MG63 (cell line): Measurements from ENCODE around the gene EWSR1. TPM values are rescaled to one million over a fixed set of nuclear protein-coding genes. Genes with fewer than 3 reads are reported as not detected.
"Not testable (repeated sequence)": the region's sequence is repeated elsewhere in the genome, so short reads cannot be mapped to it uniquely, and the experiment has no call there.

Experiments
- DNase-seq: peaks from one replicate; pipeline ENCODE4 v3.0.0-alpha.2; 2020
- H3K27me3 ChIP-seq: fragments of 250-450 bp; sonication (Bioruptor Pico); 2 replicates; pipeline ENCODE4 v1.5.1; 2020; ENCODE audit warnings: mild to moderate bottlenecking, moderate library complexity
- H3K36me3 ChIP-seq: fragments of 250-450 bp; sonication (Bioruptor Pico); 2 replicates; pipeline ENCODE4 v1.5.1; 2020; ENCODE audit warnings: mild to moderate bottlenecking, moderate library complexity
- H3K4me3 ChIP-seq: fragments of 250-450 bp; sonication (Bioruptor Pico); 2 replicates; pipeline ENCODE4 v1.5.1; 2020; ENCODE audit warnings: mild to moderate bottlenecking, moderate library complexity
- H3K9me3 ChIP-seq: fragments of 250-450 bp; sonication (Bioruptor Pico); 2 replicates; pipeline ENCODE4 v1.5.1; 2020; ENCODE audit warnings: mild to moderate bottlenecking, moderate library complexity
- total RNA-seq: library from RNA; depleted of rRNA; stranded (reverse); fragments of >200 nt; shearing (Covaris generic); gene quantifications from 2 replicates; pipeline ENCODE4 v1.2.3, GENCODE V29; 2014; ENCODE audit warnings: low replicate concordance

The EWSR1 gene
- total RNA-seq, 1 experiment from 2014 or later, result 149 TPM

- Histone ChIP-seq H3K4me3 (no peak overlapping the region), H3K36me3 (peaks cover 8% of the 10 kb centered on the region), H3K27me3 (no peaks in the 10 kb centered on the region), H3K9me3 (no peaks in the 10 kb centered on the region)
- no peak for DNase-seq
These were observed 66.1 kb downstream of the EWSR1 start for GRCh38 chr22:29334148-29334547.

GRCh38 chr22:29334696-29335344, 66.8 kb downstream of the EWSR1 start:
- DNase-seq, result no peak
- H3K9me3 ChIP-seq, result no peaks in the 10 kb centered on the region
- no peak overlapping the region for H3K4me3 ChIP-seq
- H3K36me3 ChIP-seq, result peaks cover 14% of the 10 kb centered on the region
- H3K27me3 ChIP-seq, result no peaks in the 10 kb centered on the region

- DNase-seq, result no peak
- Histone ChIP-seq H3K4me3 (no peak overlapping the region), H3K9me3 (no peaks in the 10 kb centered on the region), H3K36me3 (peaks cover 22% of the 10 kb centered on the region), H3K27me3 (no peaks in the 10 kb centered on the region)
These were observed 67.6 kb downstream of the EWSR1 start for GRCh38 chr22:29335656-29336055.

GRCh38 chr22:29336751-29337490, 68.9 kb downstream of the EWSR1 start:
- peaks cover 32% of the 10 kb centered on the region for H3K36me3 ChIP-seq
- peak; percentile 38 for DNase-seq
- H3K9me3 ChIP-seq, result no peaks in the 10 kb centered on the region
- no peak overlapping the region for H3K4me3 ChIP-seq
- no peaks in the 10 kb centered on the region for H3K27me3 ChIP-seq

- Histone ChIP-seq H3K27me3 (no peaks in the 10 kb centered on the region), H3K4me3 (no peak overlapping the region), H3K9me3 (no peaks in the 10 kb centered on the region), H3K36me3 (peaks cover 35% of the 10 kb centered on the region)
- no peak for DNase-seq
These were observed 69.7 kb downstream of the EWSR1 start for GRCh38 chr22:29337631-29338284.

GRCh38 chr22:29338398-29338797, 70.3 kb downstream of the EWSR1 start:
- no peak for DNase-seq
- Histone ChIP-seq H3K4me3 (no peak overlapping the region), H3K9me3 (no peaks in the 10 kb centered on the region), H3K27me3 (no peaks in the 10 kb centered on the region), H3K36me3 (peaks cover 38% of the 10 kb centered on the region)

GRCh38 chr22:29339381-29340235, 71.5 kb downstream of the EWSR1 start:
- Histone ChIP-seq H3K4me3 (no peak overlapping the region), H3K27me3 (no peaks in the 10 kb centered on the region), H3K9me3 (no peaks in the 10 kb centered on the region), H3K36me3 (peaks cover 43% of the 10 kb centered on the region)
- peak; percentile 67 for DNase-seq

- Histone ChIP-seq H3K36me3 (peaks cover 46% of the 10 kb centered on the region), H3K4me3 (no peak overlapping the region)
- no peak for DNase-seq
These were observed 72.5 kb downstream of the EWSR1 start for GRCh38 chr22:29340566-29340965.

GRCh38 chr22:29341056-29341848, 73.2 kb downstream of the EWSR1 start:
- H3K27me3 ChIP-seq, result no peaks in the 10 kb centered on the region
- no peak for DNase-seq
- peaks cover 45% of the 10 kb centered on the region for H3K36me3 ChIP-seq
- no peaks in the 10 kb centered on the region for H3K9me3 ChIP-seq
- no peak overlapping the region for H3K4me3 ChIP-seq

More at GRCh38 chr22:29340566-29340965, 72.5 kb downstream of the EWSR1 start:
- no peaks in the 10 kb centered on the region for H3K27me3 ChIP-seq
- no peaks in the 10 kb centered on the region for H3K9me3 ChIP-seq

GRCh38 chr22:29341849-29342127, 73.7 kb downstream of the EWSR1 start:
- H3K9me3 ChIP-seq, result no peaks in the 10 kb centered on the region
- peaks cover 45% of the 10 kb centered on the region for H3K36me3 ChIP-seq
- no peak overlapping the region for H3K4me3 ChIP-seq
- DNase-seq, result no peak
- no peaks in the 10 kb centered on the region for H3K27me3 ChIP-seq

GRCh38 chr22:29342177-29342576, 74.1 kb downstream of the EWSR1 start:
- H3K36me3 ChIP-seq, result peaks cover 49% of the 10 kb centered on the region
- H3K27me3 ChIP-seq, result no peaks in the 10 kb centered on the region
- DNase-seq, result no peak
- no peaks in the 10 kb centered on the region for H3K9me3 ChIP-seq
- H3K4me3 ChIP-seq, result no peak overlapping the region

GRCh38 chr22:29342577-29343312, 74.7 kb downstream of the EWSR1 start:
- H3K4me3 ChIP-seq, result no peak overlapping the region
- no peaks in the 10 kb centered on the region for H3K27me3 ChIP-seq
- no peak for DNase-seq
- H3K9me3 ChIP-seq, result no peaks in the 10 kb centered on the region
- H3K36me3 ChIP-seq, result peaks cover 54% of the 10 kb centered on the region

GRCh38 chr22:29343313-29343805, 75.3 kb downstream of the EWSR1 start:
- no peak overlapping the region for H3K4me3 ChIP-seq
- no peaks in the 10 kb centered on the region for H3K27me3 ChIP-seq
- H3K36me3 ChIP-seq, result peaks cover 59% of the 10 kb centered on the region
- no peaks in the 10 kb centered on the region for H3K9me3 ChIP-seq
- DNase-seq, result no peak

- Histone ChIP-seq H3K9me3 (no peaks in the 10 kb centered on the region), H3K27me3 (no peaks in the 10 kb centered on the region), H3K36me3 (peaks cover 59% of the 10 kb centered on the region), H3K4me3 (no peak overlapping the region)
- peak; percentile 93 for DNase-seq
These were observed 76.1 kb downstream of the EWSR1 start for GRCh38 chr22:29344137-29344536.

GRCh38 chr22:29344889-29345288, 76.8 kb downstream of the EWSR1 start:
- H3K27me3 ChIP-seq, H3K9me3 ChIP-seq, DNase-seq, H3K4me3 ChIP-seq: not testable (repeated sequence)
- H3K36me3 ChIP-seq, result peaks cover 55% of the 10 kb centered on the region
